Activated CD8-positive, alpha-beta memory T cell treated with anti-CD3 and anti-CD28 coated beads for 36 hours (primary cell): ENCODE data around the gene CASKIN2. TPM values are rescaled to one million over a fixed set of nuclear protein-coding genes. Genes with fewer than 3 reads are reported as not detected.

Experiments used
- CTCF ChIA-PET: fragments of 350-600 bp; sonication (Branson Sonifier 250); formaldehyde crosslinking; loops from one replicate; lab custom pipeline; 2021; ENCODE audit warnings: antibody characterized with exemption; lab: Charles Lee
- POLR2A ChIA-PET: fragments of 350-600 bp; sonication (Branson Sonifier 250); formaldehyde crosslinking; loops from one replicate; lab custom pipeline; 2021; ENCODE audit warnings: antibody characterized with exemption; lab: Charles Lee
- total RNA-seq, 2 experiments: library from RNA; stranded (reverse); gene quantifications; one replicate each; pipeline ENCODE4 v1.2.3, GENCODE V29; 2021

CASKIN2 gene
- total RNA-seq, 2 experiments from 2014 or later = 7.4 TPM

DNA sequence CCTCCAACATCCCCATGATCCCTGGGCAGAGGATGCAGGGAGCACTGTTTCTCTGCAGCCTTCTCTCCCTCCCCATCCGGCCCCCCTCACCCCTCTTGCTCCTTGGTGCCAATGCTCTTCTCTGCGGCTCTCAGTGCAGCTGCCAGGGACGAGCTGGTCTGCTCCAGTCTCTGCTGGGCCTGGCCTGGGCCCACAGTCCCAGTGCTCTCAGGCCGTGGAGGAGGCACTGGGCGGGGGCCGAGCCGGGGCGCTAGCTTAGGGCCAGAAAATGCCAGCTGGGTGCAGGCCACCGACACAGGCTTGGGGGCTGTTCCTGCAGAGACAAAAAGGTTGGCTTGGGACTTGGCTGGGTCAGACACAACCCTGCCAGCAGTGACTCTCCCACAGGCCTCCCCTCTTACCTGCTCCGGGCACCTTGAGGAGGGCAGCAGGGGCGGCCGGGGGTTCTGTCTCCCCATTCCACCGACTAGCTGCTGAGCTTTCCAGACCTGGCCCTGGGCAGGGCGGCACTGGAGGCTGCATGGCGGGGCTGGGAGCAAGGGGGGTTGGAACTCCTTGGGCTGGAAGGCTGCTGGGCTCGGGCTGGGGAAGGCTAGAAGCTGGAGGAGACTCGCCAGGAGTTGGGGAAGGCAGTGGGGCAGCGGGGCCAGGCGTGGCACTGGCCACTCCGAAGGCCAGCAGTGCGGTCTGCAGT is 13.8 kb downstream of the CASKIN2 start:
- ChIA-PET CTCF (no interaction called here), POLR2A (no interaction called here)

- ChIA-PET POLR2A (no interaction called here), CTCF (interaction anchor here (1.0 kb wide), 1 partner anchor 387 kb away, joined by 3 read pairs; no protein-coding TSS in a partner anchor)
These were observed 14.7 kb downstream of the CASKIN2 start for GRCh38 chr17:75500419-75501216.

DNA sequence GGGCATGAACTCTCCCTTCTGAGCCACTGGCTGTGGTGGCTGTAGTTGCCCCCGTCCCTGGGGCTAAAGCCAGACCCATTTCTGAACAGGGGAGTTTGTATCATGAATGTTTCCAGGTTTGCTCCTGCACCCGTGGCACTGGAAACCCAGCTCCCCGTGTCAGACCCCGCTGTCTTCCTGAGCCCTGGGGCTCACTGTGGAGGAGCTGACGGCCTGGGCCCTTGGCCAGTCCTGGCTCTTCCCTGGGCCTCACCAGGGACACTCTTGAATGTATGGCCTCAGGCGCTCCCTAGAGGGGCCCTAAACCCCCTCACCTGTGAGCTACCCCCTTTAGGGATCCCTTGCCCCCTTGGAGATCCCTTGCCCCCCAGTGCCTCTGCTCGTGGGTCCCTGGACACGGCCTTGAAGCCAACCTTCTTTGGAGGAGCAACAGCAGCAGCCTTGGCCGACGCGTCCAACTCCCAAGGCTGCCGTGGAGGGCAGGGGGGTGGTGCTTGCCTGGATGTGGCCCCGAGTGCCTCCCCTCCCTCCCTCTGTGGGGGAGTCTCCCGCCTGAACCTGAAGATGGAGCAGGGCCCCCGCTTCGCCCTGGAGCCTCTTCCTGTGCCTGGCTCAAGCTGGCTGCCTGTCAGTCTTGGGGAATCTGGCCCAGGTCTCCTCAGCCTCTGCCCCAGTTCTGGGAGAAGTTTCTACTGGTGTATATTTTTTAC is 15.9 kb downstream of the CASKIN2 start:
- ChIA-PET POLR2A (no interaction called here), CTCF (interaction anchor here (1.2 kb wide), 1 partner anchor 10 kb away, joined by 4 read pairs; no protein-coding TSS in a partner anchor)

- POLR2A ChIA-PET = no interaction called here
These were observed 16.6 kb downstream of the CASKIN2 start for GRCh38 chr17:75498726-75499213.

DNA sequence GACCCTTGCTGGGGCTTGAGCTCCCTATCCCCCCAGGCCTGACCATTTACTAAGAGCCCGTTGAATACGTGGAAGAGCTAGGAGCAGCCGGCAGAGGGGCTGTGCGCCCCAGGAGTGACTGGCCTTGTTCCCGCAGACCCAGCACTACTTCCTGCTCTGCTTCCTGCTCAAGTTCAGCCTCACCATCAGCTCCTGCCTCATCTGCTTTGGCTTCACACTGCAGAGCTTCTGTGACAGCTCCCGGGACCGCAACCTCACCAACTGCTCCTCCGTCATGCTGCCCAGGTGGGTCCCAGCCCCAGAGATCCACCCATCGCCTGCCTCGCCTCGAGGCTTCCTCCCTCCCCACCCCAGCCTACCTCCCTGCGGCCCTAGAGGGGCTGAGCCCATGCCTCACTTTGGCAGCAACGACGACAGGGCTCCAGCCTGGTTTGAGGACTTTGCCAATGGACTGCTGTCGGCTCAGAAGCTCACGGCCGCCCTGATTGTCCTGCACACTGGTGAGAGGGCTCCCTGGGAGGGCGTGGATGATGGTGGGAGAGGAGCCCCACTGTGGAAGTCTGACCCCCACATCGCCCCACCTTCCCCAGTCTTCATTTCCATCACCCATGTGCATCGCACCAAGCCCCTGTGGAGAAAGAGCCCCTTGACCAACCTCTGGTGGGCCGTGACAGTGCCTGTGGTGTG is 17.2 kb downstream of the CASKIN2 start:
- CTCF ChIA-PET = interaction anchor here (0.6 to 1.2 kb wide), 2 partner anchors 8 to 313 kb away, joined by 4 read pairs; no protein-coding TSS in a partner anchor
- POLR2A ChIA-PET = no interaction called here

More at GRCh38 chr17:75498726-75499213, 16.6 kb downstream of the CASKIN2 start:
- CTCF ChIA-PET = interaction anchor here (0.6 to 1.2 kb wide), 2 partner anchors 9 to 314 kb away, joined by 4 read pairs; no protein-coding TSS in a partner anchor

GRCh38 chr17:75496005-75496404 is 19.3 kb downstream of the CASKIN2 start:
- CTCF ChIA-PET = no interaction called here
- POLR2A ChIA-PET = no interaction called here

GRCh38 chr17:75494326-75494877 is 20.9 kb downstream of the CASKIN2 start:
- ChIA-PET POLR2A (no interaction called here), CTCF (interaction anchor here (0.6 to 1.4 kb wide), 2 partner anchors 22 to 163 kb away, joined by 3 to 4 read pairs; partner anchors contain the start of gene TSEN54)

- ChIA-PET CTCF (interaction anchor here (1.4 kb wide), 1 partner anchor 23 kb away, joined by 3 read pairs; the partner anchor contains the start of gene TSEN54), POLR2A (no interaction called here)
These were observed 21.7 kb downstream of the CASKIN2 start for GRCh38 chr17:75493476-75494129.

GRCh38 chr17:75492555-75493168 is 22.7 kb downstream of the CASKIN2 start:
- POLR2A ChIA-PET = no interaction called here
- CTCF ChIA-PET = no interaction called here

DNA sequence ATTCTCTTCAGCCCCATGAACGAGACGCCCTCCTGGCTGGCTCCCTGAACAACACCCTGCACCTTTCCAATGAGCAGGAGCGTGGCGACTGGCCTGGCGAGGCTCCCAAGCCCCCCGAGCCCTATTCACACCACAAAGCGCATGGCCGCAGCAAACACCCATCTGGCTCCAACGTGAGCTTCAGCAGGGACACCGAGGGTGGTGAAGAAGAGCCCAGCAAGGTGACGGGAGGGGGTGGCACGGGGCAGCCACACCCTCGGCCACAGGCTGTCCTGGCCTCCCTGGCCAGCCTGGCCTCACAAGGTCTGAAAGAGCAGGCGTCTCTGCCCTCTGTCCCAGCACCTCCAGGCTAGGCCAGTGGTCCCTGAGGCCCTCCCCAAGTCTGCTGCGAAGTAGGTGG is 23.7 kb downstream of the CASKIN2 start:
- ChIA-PET POLR2A (no interaction called here), CTCF (no interaction called here)

DNA sequence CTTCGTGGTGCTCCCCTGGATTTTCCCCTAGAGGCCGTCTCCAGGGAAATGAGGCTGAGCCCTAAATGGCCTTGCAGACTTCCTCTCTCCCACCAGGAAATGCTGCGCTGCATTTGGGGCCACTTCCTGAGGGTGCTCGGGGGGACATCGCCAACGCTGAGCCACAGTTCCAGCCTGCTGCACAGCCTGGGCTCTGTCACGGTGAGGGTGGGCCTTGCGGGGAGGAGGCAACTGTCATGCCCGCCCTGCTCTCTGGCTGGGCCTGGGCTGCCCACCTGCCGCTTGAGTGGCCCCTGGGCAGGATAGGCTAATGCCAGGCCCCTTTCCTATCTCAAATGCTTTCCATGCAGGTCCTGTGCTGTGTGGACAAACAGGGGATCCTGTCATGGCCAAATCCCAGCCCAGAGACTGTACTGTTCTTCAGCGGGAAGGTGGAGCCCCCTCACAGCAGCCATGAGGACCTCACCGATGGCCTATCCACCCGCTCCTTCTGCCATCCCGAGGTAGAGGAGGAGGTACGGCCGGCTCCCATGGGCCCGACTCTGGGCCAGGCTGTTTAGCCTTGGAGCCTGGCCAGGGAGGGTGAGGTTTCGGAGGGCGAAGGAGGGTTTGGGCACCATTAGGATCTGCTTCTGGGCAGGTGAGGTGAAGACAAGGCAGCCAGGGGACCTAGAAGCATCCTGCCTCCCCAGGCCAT is 24.2 kb downstream of the CASKIN2 start:
- ChIA-PET POLR2A (no interaction called here), CTCF (no interaction called here)

- POLR2A ChIA-PET = no interaction called here
- CTCF ChIA-PET = interaction anchor here (0.9 to 1.1 kb wide), 2 partner anchors 9 to 142 kb away, joined by 4 read pairs; no protein-coding TSS in a partner anchor
These were observed 25.1 kb downstream of the CASKIN2 start for GRCh38 chr17:75490173-75490743.

DNA sequence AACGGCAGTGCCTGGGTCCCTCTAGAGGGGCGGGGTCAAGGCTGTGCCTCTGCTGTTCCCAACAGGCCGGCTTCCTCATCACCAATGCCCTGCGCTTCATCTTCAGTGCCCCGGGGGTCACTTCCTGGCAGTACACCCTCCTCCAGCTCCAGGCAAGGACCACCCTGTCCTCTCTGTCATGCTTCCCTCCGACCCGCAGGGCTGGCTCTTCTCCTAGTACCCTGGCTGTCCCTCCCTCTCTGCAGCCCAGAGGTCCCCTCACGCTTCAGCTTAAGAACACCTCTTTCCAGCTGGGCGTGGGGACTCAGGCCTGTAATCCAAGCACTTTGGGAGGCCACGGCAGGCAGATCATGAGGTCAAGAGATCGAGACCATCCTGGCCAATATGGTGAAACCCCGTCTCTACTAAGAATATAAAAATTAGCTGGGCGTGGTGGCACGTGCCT is 25.8 kb downstream of the CASKIN2 start:
- ChIA-PET POLR2A (no interaction called here), CTCF (interaction anchor here (1.1 kb wide), 1 partner anchor 9 kb away, joined by 4 read pairs; no protein-coding TSS in a partner anchor)

DNA sequence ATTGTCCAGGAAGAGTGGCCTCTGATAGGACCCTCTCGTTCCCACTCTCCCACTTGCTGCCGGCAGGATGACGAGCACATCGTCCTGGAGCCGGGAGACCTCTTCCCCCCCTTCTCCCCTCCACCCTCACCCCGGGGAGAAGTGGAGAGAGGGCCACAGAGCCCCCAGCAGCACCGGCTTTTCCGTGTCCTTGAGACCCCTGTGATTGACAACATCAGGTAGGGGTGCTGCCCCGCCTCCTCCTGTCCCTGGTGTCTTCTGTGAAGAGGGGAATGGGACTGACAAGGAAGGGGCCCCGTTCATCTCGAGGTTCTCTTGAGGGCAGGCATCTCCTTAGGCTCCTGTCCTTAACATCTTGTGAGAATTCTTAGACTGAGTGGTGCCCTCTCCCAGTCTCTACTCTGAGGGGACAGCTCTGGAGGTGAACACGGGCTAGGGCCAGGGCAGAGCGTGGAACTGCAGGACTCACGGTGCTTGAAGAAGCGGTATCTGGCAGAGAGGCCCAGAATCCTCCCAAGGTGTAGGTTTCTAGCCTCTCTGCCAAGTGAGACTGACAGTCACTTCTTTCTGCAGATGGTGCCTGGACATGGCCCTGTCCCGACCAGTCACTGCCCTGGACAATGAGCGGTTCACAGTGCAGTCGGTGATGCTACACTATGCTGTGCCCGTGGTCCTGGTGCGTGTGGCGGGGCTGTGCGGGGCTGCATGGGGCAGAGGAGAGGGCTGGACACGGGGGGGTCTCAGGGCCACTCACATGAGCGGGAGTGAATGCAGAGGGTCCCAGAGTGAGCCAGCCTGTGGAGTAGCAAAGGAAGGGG is 26.4 kb downstream of the CASKIN2 start:
- ChIA-PET POLR2A (no interaction called here), CTCF (no interaction called here)

GRCh38 chr17:75487351-75488070 is 27.8 kb downstream of the CASKIN2 start:
- POLR2A ChIA-PET = interaction anchor here (1.2 kb wide), 1 partner anchor 31 kb away, joined by 5 read pairs; the partner anchor contains the start of gene TMEM94
- CTCF ChIA-PET = interaction anchor here (1.0 to 1.4 kb wide), 3 partner anchors 32 to 262 kb away, joined by 3 read pairs; partner anchors contain the start of gene TMEM94
